Esophagus squamous epithelium (tissue), 4 donors: ENCODE measurements around the gene TPM2.
A peak's percentile ranks its signal among the peaks of the same experiment; 100 is the strongest.

Experiments
- CTCF ChIP-seq, 6 experiments: fragments of 450-650 bp in 4 of 6; fragments of 200-600 bp in 2 of 6; sonication (generic) in 2 of 6; IDR thresholded peaks; one replicate each; pipeline ENCODE4 v1.5.1; 2016 to 2019; ENCODE audit warnings: antibody characterized with exemption in 6 of 6, mild to moderate bottlenecking in 4 of 6, moderate library complexity in 4 of 6
- POLR2A ChIP-seq, 4 donors: fragments of 450-650 bp; IDR thresholded peaks; one replicate each; pipeline ENCODE4 v1.6.1; 2017; ENCODE audit warnings: antibody characterized with exemption in 4 of 4, mild to moderate bottlenecking in 4 of 4, moderate library complexity in 3 of 4

- TF ChIP-seq CTCF (IDR thresholded peaks at IDR 0.05) = peak; percentile 47 to 80 (median 73)
- no peak for TF ChIP-seq POLR2A (IDR thresholded peaks at IDR 0.05)
These were observed 46.5 kb upstream of the TPM2 start for GRCh38 chr9:35736201-35736633.
